Testis (tissue), 3 donors: ENCODE data around the gene CASK. TPM values are rescaled to one million over a fixed set of nuclear protein-coding genes. Genes with fewer than 3 reads are reported as not detected.

Experiments used
- DNase-seq: peaks from one replicate; pipeline ENCODE4 v3.0.0-alpha.2; 2019
- H3K27ac ChIP-seq, 2 donors: fragments of 200-600 bp; sonication (generic); one replicate each; pipeline ENCODE4 v1.5.1; 2019
- H3K27me3 ChIP-seq: fragments of 200-600 bp; sonication (generic); one replicate; pipeline ENCODE4 v1.5.1; 2019
- H3K36me3 ChIP-seq: fragments of 200-600 bp; sonication (generic); one replicate; pipeline ENCODE4 v1.5.1; 2017; ENCODE audit warnings: low read depth; ENCODE audit errors: missing control alignments
- H3K4me1 ChIP-seq: fragments of 200-600 bp; sonication (generic); one replicate; pipeline ENCODE4 v1.5.1; 2019
- H3K4me3 ChIP-seq, 2 donors: fragments of 200-600 bp; sonication (generic); one replicate each; pipeline ENCODE4 v1.5.1; 2017 to 2019
- H3K9me3 ChIP-seq: fragments of 200-600 bp; sonication (generic); one replicate; pipeline ENCODE4 v1.5.1; 2017
- CTCF ChIP-seq, 3 experiments: fragments of 450-650 bp in 2 of 3; fragments of 200-600 bp in 1 of 3; sonication (generic) in 1 of 3; IDR thresholded peaks; one replicate each; pipeline ENCODE4 v1.5.1; 2016 to 2019; ENCODE audit warnings: antibody characterized with exemption in 3 of 3, mild to moderate bottlenecking in 2 of 3, moderate library complexity in 1 of 3
- POLR2A ChIP-seq: fragments of 450-650 bp; IDR thresholded peaks from one replicate; pipeline ENCODE4 v1.6.1; 2017; ENCODE audit warnings: antibody characterized with exemption, mild to moderate bottlenecking, moderate library complexity
- WGBS, 2 donors: methylation state at CpG; one replicate each; pipeline ENCODE4 v1.1.5; 2018; 5-methylcytosine and 5-hydroxymethylcytosine counted together
- intact Hi-C: fragments of 100-400 bp; cut with DNase I; formaldehyde crosslinking; loops from one replicate; pipeline ENCODE4 v1.15.1; 2023; ENCODE audit warnings: low total_unique reads
- polyA plus RNA-seq: library from polyadenylated mRNA; stranded (reverse); fragments of 350-450 nt; fragmentation: Illumina TruSeq; extraction: RNeasy Lipid Tissue Mini Kit (QIAGEN cat#74804); gene quantifications from one replicate; pipeline ENCODE4 v1.2.3, GENCODE V29; 2014; ENCODE audit warnings: low read depth, low replicate concordance; ENCODE audit not compliant: insufficient read depth
- total RNA-seq, 2 donors: library from RNA; depleted of rRNA; stranded (reverse); fragments of >200 nt; gene quantifications; one replicate each; pipeline ENCODE4 v1.2.3, GENCODE V29; 2016

Gene CASK
- total and polyA plus RNA-seq, 3 donors from 2014 or later, result 8.5 to 20.9 (median 14.5) TPM

GRCh38 chrX:41559235-41560052 is 363.9 kb downstream of the CASK start:
- no peak overlapping the region for H3K4me3 ChIP-seq
- H3K4me1 ChIP-seq, result no peaks in the 10 kb centered on the region
- WGBS, 2 donors, result 27 to 39% methylated on average over 5 to 7 of the region's 7 CpGs
- no peaks in the 10 kb centered on the region for H3K27me3 ChIP-seq
- TF ChIP-seq CTCF (IDR thresholded peaks at IDR 0.05), result no peak
- TF ChIP-seq POLR2A, result no peak
- no peaks in the 10 kb centered on the region for H3K9me3 ChIP-seq
- H3K27ac ChIP-seq, result no peak overlapping the region
- H3K36me3 ChIP-seq, result no peaks in the 10 kb centered on the region
- intact Hi-C loops, result no loop called here
- no peak for DNase-seq

- TF ChIP-seq CTCF (IDR thresholded peaks at IDR 0.05) (peak in 1 of 3 experiments; percentile 11), POLR2A (no peak)
- intact Hi-C loops, result no loop called here
- no peaks in the 10 kb centered on the region for H3K9me3 ChIP-seq
- H3K4me3 ChIP-seq, result no peak overlapping the region
- no peaks in the 10 kb centered on the region for H3K27me3 ChIP-seq
- no peaks in the 10 kb centered on the region for H3K4me1 ChIP-seq
- no peaks in the 10 kb centered on the region for H3K36me3 ChIP-seq
- no peak overlapping the region for H3K27ac ChIP-seq
- no peak for DNase-seq
- 23 to 28% methylated on average over 2 of the region's 2 CpGs for WGBS, 2 donors
Measured at GRCh38 chrX:41558531-41558930, 364.8 kb downstream of the CASK start.

GRCh38 chrX:41556958-41557357 is 366.4 kb downstream of the CASK start:
- intact Hi-C loops, result no loop called here
- Histone ChIP-seq H3K36me3 (no peaks in the 10 kb centered on the region), H3K27ac (no peak overlapping the region), H3K4me3 (no peak overlapping the region), H3K9me3 (no peaks in the 10 kb centered on the region), H3K4me1 (no peaks in the 10 kb centered on the region), H3K27me3 (no peaks in the 10 kb centered on the region)
- DNase-seq, result no peak
- WGBS, 2 donors, result 85 to 94% methylated on average over 2 of the region's 2 CpGs
- no peak for TF ChIP-seq CTCF (IDR thresholded peaks at IDR 0.05)
- no peak for TF ChIP-seq POLR2A

- H3K27ac ChIP-seq, result no peak overlapping the region
- no peaks in the 10 kb centered on the region for H3K27me3 ChIP-seq
- DNase-seq, result no peak
- 86 to 96% methylated on average over 6 of the region's 6 CpGs for WGBS, 2 donors
- no peaks in the 10 kb centered on the region for H3K4me1 ChIP-seq
- no peak for TF ChIP-seq CTCF (IDR thresholded peaks at IDR 0.05)
- no peak for TF ChIP-seq POLR2A
- H3K36me3 ChIP-seq, result no peaks in the 10 kb centered on the region
- H3K4me3 ChIP-seq, result no peak overlapping the region
- H3K9me3 ChIP-seq, result no peaks in the 10 kb centered on the region
- intact Hi-C loops, result no loop called here
Measured at GRCh38 chrX:41553688-41554087, 369.7 kb downstream of the CASK start.

- no peaks in the 10 kb centered on the region for H3K4me1 ChIP-seq
- no peaks in the 10 kb centered on the region for H3K9me3 ChIP-seq
- H3K27ac ChIP-seq, result no peak overlapping the region
- H3K4me3 ChIP-seq, result no peak overlapping the region
- no peak for DNase-seq
- no peaks in the 10 kb centered on the region for H3K36me3 ChIP-seq
- 86 to 89% methylated on average over 4 of the region's 4 CpGs for WGBS, 2 donors
- intact Hi-C loops, result no loop called here
- TF ChIP-seq POLR2A (no peak), CTCF (IDR thresholded peaks at IDR 0.05) (no peak)
- no peaks in the 10 kb centered on the region for H3K27me3 ChIP-seq
Measured at GRCh38 chrX:41548411-41548810, 374.9 kb downstream of the CASK start.
